GM10248 (cell line): ENCODE data around the gene IL3.

ENCODE experiments used
- CTCF ChIA-PET: fragments of 300-600 bp; sonication (Branson Sonifier 250); formaldehyde crosslinking; extraction: SDS; loops from one replicate; lab custom pipeline; 2021; ENCODE audit warnings: antibody characterized with exemption; lab: Yijun Ruan, JAX
- POLR2A ChIA-PET: fragments of 350-650 bp; sonication (Branson Sonifier 250); formaldehyde crosslinking; extraction: SDS; loops from one replicate; lab custom pipeline; 2020; ENCODE audit warnings: antibody characterized with exemption; lab: Yijun Ruan, JAX
- DNase-seq: peaks from one replicate; pipeline ENCODE4 v3.0.0; 2012; ENCODE audit errors: extremely low spot score
- CTCF ChIP-seq: IDR thresholded peaks from 2 replicates; pipeline ENCODE4 v1.5.1; 2012; ENCODE audit warnings: mild to moderate bottlenecking, low read depth; ENCODE audit errors: extremely low read depth, missing control alignments, control extremely low read depth

IL3 gene

DNA sequence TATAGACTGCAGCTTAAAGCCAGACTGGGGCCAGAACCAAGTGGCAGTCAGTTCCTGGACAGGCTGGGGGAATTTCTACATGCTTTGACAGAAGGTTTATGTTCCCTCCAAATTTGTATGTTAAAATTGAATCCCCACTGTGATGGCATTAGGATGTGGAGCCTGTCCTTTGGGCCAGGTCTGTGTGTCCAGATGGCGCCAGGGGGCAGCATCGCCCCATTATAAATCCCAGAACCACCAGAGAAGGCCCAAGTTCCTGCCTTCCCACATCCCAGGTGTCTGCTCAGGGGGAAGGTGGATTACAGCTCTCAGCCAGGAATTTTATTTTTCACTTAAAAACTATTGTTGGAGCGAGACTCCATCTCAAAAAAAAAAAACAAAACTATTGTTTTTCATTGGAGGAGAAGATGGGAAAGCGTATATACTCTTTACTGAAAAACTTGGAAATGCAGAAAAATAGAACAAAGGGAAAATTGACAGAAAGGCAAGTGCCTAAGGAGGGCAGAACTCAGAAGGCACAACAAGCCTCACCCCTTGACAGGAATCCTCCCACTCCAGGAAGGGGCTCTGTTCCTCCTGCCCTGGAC, 5.0 kb downstream of the IL3 start:
- CTCF ChIA-PET = interaction anchor here (0.7 to 8.5 kb wide), 42 partner anchors 9 to 476 kb away, joined by 3 to 105 read pairs (median 4); partner anchors contain the start of genes CSF2 and P4HA2
- POLR2A ChIA-PET = no interaction called here
- TF ChIP-seq CTCF = peak; percentile 84
- DNase-seq = peak; percentile 79

DNA sequence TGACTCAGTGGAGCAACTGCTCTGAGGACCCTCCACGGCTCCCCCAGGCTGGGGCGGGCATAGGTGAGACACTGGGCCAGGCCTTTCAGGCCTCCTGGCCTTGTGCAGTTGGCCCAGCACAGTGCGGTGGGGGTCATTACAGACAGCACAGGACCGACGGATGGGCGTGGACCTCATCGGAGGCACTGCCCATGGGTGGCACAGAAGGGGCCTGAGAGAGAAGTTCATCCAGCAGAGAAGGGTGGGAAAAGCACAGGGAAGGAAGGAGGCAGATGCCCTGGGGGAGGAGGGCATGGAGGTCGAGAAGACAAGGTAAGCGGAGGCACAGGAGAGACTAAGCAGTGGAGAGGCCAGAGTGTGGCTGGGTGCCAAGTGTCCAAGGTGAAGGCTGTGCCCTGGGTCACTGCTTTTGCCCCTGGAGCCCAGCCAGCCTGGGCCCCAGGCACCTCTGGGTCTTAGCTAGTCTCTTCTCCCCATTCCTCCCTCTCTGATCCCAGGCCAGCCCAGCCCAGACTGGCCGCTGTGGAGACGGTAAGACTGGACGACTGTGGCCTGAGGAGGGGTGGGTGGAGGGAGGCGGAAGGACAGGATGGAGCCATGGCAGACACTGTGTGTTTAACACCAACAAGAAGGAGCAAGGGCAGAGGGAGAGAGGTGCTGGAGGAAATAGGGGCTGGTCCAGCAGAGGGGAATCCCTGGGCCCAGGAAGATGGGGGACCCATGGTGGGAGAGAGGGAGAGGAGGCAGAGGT, 5.7 kb downstream of the IL3 start:
- no peak for TF ChIP-seq CTCF
- ChIA-PET POLR2A (no interaction called here), CTCF (interaction anchor here (0.7 to 8.5 kb wide), 24 partner anchors 12 to 477 kb away, joined by 3 to 105 read pairs (median 4); partner anchors contain the start of gene P4HA2)
- no peak for DNase-seq

DNA sequence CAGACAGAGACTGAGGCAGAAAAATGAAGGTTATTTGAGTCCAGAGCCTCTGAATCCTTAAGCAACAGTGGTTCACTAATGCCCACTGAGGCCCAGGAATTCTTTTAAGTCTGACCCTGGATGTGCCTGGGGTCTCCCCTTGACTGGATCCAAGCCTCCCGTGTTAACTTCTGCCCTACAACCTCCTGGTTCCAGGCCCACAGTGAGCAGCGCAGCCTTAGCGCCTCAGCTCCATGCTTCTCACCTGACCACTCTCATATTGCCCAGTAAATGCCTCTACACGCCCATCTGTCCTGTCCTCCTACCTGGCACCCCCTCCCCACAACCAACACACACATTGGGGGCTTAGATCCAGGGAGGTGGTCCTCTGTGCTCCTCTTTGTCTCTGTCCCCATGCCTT, 6.4 kb downstream of the IL3 start:
- POLR2A ChIA-PET = no interaction called here
- TF ChIP-seq CTCF = no peak
- CTCF ChIA-PET = interaction anchor here (1.0 to 8.5 kb wide), 8 partner anchors 18 to 171 kb away, joined by 3 to 105 read pairs (median 18); partner anchors contain the start of gene P4HA2
- DNase-seq = no peak

GRCh38 chr5:132067451-132067850, 7.0 kb downstream of the IL3 start:
- CTCF ChIA-PET = interaction anchor here (1.0 to 8.5 kb wide), 5 partner anchors 17 to 158 kb away, joined by 3 to 105 read pairs (median 22); partner anchors contain the start of gene P4HA2
- no peak for TF ChIP-seq CTCF
- DNase-seq = no peak
- POLR2A ChIA-PET = no interaction called here

- POLR2A ChIA-PET = no interaction called here
- TF ChIP-seq CTCF = no peak
- CTCF ChIA-PET = interaction anchor here (2.6 to 8.5 kb wide), 3 partner anchors 16 to 158 kb away, joined by 11 to 105 read pairs (median 22); partner anchors contain the start of gene P4HA2
- no peak for DNase-seq
Measured at GRCh38 chr5:132067941-132068808, 7.7 kb downstream of the IL3 start.

DNA sequence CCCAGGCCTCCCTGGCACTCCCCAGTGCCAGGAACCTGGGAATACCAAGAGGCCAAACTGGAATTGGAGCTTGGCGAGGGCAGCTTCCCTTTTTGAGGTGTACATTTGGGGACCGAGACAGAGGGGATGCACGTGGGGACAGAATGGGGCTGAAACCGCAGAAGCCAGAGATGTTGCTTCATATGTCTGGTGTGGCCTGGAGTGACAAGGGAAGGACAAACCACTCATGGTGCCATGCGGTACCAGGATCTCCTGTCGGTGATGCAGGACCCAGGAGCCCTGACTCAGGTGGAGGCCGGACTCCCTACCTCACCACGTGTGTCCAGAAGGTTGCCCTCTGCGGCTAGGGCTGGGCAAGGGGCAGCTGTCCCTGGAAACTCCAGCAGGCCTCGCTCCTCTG, 9.1 kb downstream of the IL3 start:
- POLR2A ChIA-PET = no interaction called here
- CTCF ChIA-PET = interaction anchor here (1.7 kb wide), 1 partner anchor 168 kb away, joined by 5 read pairs; no protein-coding TSS in a partner anchor
- DNase-seq = no peak
- TF ChIP-seq CTCF = no peak
